NCI-H2227 (cell line): ENCODE results near the gene TTYH2.
A peak's percentile ranks its signal among the peaks of the same experiment; 100 is the strongest.
"Not testable (repeated sequence)": the region's sequence is repeated elsewhere in the genome, so short reads cannot be mapped to it uniquely, and the experiment has no call there.

Experiments
- DNase-seq: peaks from one replicate; lab custom pipeline; 2025; ENCODE audit not compliant: unreplicated experiment; lab: John Stamatoyannopoulos, UW

Gene TTYH2, protein sequence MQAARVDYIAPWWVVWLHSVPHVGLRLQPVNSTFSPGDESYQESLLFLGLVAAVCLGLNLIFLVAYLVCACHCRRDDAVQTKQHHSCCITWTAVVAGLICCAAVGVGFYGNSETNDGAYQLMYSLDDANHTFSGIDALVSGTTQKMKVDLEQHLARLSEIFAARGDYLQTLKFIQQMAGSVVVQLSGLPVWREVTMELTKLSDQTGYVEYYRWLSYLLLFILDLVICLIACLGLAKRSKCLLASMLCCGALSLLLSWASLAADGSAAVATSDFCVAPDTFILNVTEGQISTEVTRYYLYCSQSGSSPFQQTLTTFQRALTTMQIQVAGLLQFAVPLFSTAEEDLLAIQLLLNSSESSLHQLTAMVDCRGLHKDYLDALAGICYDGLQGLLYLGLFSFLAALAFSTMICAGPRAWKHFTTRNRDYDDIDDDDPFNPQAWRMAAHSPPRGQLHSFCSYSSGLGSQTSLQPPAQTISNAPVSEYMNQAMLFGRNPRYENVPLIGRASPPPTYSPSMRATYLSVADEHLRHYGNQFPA

DNA sequence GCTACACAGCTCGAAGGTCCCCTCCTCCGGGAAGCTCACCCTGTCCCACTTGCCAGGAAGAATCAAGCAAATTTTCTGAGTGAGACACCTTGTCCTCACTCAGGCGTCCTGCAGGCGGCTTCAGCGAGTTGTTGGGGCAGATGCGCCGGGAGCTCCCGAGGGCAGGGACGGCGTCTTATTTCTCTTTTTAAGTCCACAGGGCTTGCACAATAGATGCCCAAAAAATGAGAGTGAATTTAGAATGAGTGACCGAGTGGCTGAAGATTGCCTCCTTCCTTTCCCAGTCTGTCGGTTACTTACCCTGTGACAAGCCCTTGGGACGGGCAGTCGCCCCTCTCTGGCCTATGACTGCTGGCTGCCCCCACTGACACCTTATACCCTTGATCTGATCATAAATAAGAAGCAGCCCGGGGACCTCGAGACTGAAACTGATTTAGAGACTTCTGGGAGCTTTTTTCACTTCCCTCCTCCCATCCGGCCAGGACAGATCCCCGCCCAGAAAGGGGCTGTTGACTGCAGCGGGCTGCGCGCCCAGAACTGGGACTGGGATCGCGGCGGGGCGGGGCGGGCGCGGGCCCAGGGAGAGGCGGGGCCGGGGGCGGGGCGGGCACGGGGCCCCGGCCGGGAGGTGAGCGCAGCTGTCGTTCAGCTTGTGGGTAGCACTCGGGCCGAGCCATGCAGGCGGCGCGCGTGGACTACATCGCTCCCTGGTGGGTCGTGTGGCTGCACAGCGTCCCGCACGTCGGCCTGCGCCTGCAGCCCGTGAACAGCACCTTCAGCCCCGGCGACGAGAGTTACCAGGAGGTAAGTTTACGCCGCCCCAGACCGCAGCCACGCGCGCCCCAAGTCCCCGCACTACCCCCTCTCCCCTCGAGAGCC, at the start of gene TTYH2:
TTYH2 (plus strand) TSS at position 659 of the 879 bp plus-strand sequence; CDS start at position 676, 17 bp downstream.
- DNase-seq = peak; percentile 85

DNA sequence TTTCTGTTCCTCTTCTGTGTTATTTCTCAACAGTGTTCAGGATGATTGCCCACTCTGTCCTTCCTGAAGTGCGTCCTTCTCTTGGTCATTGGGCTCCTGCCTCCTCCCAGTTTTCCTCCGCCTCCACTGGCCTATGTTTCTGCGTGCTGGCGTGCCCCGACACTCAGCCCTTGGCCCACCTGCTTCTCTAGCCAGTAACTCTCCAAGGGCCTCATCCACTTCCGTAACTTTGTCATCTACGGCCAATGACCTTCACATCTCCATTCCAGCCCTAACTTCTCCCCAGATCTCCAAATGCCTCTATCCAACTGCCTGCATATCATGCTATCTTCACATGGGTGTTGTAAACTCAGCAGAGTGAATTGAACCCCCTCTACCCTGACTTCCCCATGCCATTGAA, 49.5 kb upstream of the TTYH2 start:
- DNase-seq = no peak

DNA sequence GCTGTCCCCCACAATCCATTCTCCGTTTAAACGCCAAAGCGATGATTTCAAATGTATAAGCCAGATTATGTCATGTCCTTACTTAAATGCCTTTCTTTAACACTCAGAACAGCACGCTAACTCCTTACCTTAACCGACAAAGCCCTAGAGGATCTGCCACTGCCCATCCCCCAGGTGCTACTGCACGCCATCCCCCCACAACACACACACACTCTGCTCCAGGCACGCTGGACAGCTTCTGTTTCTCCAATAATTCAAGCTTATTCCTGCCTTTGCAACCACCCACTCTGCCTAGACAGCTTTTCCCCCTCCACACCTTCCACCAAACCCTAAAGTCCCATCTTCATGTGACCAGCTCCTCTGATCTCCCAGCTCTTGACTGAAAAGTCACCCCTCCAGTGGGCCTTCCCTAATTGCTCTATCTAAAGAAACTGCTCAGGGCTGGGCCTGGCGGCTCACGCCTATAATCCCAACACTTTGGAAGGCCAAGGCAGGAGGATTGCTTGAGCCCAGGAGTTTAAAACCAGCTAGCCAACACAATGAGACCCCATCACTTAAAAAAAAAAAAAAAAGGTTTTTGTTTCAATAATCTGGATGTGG, 48.8 kb upstream of the TTYH2 start:
- no peak for DNase-seq

DNA sequence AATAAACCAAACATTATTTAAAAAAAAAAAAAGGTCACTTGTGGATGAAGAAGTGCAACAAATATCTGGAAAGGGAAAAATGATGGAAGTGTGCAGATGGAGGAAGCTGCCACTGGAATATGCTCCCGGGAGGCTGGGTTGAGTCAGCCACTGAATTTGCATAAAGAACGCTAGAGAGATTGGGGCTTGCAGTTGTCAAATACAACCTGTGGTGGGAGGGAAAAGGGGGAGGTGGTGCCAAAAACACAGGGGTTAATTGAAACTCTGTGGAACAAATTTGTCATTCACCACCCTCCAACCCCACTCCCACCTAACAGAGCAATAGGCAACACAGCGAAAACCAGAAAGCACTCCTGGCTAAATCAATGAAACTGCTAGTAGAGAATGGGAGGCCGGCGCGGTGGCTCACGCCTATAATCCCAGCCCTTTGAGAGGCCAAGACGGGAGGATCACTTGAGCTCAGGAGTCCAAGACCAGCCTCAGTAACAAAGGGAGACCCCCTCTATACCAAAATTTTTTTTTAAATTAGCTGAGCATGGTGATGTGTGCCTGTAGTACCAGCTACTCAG, 47.5 kb upstream of the TTYH2 start:
- no peak for DNase-seq

DNA sequence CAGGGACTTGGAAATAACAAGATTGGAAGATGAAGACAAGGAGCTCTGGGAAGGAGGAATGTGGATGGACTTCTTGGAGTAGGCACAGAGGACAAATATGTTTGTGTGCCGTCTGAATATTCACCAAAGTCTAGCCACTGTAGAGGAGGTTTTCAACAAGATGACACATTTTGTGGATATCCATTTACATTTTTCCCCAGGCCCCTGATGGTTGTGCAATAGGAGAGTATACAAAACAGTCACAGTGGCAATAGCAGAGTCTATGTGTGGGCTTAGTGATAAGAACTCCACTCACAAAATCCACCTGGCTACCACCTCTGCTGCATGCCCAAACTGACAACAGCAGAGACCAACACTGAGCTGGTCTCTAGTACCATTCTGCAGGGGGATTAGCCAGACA, 42.4 kb upstream of the TTYH2 start:
- no peak for DNase-seq

DNA sequence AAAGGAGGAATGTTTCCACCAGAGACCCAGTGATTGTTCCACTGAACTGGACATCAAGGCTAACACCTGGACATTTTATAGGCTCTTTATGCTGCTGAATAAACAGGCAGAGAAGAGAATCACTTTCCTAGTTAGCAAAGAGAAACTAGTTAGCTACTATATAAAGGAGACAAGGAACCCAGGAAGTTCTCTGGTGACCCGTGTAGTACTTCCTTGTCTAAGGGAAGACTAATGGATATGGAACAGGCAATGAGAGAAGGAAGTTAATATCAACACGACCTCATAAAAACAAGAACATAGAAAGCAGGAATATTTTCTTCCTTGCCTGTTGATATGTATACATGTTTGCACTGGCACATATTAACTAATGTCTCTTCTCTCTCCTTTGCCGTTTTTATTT, 40.7 kb upstream of the TTYH2 start:
- DNase-seq = no peak

DNA sequence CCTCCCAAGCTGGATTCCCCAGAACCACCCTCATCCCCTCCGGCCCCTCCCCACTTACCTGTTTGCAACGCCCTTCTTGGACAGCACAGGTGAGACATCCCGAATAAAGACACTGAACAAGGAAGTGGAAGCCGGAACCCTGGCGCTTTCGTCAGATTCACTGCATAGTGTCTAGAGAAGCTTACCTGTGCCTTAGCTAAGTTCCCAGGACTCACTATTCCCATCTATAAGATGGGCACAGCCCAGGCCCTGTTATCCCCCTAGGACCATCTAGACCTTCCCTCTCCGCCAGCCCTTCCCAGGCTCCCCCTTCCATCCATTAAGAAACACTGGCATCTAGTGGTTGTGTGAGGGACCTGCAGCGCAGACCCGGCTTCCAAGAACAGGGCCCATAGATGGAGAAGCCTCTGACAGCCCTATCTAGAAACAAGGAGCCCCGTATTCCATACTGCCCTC, 36.8 kb upstream of the TTYH2 start:
- peak; percentile 89 for DNase-seq

DNA sequence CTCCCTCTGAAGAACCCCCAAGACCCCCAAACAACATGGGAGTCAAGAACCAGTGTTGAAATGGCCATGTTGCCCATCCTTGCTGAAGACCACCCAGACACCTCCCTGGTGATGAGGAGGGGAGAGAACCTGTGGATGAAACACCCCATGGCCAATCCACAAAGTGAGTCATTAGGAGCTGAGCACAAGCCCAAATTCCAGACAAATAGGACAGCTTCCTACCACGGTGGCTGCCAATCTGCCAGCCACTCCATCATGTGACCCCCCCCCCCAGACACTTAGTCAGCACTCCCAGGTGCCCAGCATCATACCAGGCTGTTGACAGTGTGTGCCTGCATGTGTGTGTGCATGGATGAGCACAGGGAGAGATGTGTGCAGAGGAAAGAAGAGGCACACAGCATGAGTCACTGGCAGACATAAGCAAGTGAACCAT, 36.3 kb upstream of the TTYH2 start:
- DNase-seq = no peak

DNA sequence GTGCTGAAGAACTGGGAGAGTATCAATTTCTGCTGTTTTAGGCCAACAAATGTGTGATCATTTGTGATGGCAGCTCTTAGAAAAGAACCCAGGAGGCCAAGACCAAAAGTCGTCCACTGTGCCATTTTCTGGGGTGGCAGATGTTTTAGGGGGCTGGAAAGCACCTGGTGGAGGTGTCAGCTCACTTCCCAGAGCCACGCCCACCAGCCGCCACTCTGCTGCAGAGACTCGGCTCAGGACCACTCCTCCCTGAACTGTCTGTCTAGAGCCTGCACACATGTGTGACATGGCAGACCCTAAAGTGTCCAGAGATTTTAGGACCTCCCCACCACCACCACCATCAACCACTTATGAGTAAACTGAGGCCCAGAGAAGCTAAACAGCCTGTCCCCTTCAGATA, 33.8 kb upstream of the TTYH2 start:
- no peak for DNase-seq

DNA sequence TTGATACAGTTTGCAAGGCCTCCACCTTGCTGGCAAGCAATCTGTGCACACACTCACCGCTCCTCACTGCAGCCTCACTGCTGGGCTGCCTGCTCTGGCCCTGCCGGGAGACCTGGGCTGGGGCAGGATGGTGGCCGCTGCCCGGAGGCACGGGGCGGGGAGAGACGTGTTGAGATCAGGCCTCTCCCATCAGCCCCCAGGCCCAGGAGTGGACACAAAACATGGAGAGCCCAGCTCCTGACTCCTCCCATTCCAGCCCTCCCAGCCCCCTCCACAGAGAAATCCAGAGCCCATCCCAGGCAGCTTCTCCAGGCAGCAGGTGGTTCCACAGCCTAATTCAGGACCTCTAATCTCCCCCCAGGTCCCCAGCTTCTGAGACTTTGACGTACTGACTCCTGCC, 33.0 kb upstream of the TTYH2 start:
- peak; percentile 17 for DNase-seq

DNA sequence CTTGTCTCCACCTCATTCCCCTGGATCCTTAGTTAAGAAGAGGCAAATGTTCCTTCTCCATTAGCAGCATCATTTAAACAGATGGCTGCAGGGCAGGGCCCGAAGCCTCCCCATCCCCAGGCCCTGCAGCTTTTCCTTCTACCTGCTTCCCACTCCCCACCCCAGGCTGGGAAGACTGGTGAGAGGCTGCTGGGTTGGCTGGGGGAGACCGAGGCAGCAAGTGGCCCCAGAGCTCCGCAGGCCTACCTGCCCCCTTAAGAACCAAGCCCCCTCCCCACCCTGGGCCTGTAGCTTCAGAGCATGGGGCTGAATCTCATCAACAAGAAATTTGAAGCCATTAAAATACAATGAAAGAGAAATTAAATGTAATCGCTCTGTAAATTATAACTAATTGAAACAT, 32.0 kb upstream of the TTYH2 start:
- no peak for DNase-seq

DNA sequence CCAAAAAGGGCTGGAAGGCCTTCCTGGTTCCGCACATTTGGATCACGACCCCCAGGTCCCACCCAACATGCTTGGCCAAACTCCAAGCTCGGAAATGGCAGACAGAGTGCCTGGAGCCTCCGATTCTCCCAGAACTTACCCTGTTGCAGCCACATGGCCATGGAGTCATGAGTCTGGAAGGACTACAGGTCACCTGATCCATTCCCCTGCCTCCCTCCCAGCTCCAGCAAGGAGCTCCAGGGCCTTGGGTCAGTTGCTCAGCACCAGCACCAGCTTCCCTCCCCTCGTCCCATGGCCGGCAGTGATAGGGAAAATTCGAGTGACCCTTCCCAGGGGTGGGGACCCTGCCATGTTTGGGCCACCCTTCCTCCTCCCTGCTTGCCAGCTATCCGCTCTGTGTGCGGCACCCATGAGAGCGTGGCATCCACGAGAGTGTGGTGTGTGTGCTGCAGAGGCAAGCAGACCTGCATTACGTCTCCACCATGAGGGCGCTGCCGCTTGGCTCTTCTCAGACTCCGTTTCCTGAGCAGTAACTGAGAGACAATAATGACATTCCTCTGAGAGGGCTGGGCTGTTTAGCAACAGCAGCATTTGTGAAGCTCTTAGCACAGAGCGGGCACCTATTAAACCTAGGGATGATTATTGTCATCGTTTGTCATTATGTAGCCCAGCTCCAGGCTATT, 31.2 kb upstream of the TTYH2 start:
- DNase-seq = peak; percentile 69

DNA sequence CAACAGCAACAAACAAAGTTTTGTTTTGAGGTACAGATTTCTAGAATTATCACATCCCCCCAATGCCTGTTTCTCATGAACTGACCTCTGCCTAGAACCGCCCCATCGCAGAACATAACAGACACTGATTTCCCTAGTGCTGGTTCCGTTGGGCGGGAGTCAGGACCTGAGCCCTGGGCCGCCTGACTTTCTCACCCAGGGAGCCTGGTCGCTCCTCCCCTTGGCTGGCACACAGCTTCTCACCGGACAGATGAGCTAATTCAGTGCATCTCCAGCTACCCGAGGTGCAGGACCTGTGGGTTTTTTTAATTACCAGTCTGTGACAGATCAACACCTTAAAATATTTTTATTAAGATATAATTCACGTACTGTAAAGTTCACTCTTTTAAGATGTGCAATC, 30.0 kb upstream of the TTYH2 start:
- no peak for DNase-seq

DNA sequence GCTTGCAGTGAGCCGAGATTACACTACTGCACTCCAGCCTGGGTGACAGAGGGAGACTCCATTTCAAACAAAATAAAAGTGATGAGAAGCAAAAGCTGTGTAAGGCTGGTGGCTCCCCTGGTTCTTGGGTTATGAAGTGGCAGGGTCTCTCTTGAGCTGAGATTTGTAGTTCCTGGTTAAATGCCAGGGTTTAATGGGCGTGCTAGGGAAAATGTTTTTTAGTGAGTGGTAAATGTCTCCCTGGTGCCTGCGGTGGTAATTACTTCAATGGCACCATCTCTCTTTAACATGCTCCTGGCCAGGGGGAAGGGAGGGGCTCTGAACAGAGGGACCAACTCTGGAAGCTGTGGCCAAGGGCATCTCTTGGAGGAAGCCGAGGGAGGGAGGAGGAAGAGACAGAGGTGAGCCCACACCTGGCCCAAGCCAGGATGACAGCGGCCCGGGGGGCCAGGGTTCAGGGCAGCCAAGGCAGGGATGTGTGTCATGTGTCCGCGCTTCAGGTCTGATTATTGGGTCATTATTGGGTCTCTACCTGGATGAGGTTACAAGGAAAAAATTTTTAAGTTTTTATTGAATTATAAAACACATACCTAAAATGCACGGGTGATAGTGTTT, 27.7 kb upstream of the TTYH2 start:
- peak; percentile 61 for DNase-seq

DNA sequence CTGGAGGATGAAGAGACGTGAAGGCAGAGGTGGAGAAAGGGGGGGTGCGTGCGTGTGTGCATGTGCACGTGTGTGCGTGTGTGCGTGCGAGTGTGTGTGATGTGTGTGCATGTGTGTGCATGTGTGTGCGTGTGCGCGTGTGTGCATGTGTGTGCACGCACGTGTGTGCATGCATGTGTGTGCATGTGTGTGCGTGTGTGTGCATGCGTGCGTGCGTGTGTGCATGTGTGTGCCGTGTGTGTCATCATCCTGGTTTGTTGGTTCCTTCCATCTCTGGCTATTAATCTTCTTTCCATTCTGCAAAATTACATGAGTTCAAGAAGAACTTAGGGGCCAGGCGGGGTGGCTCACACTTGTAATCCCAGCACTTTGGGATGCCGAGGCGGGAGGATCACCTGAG, 26.9 kb upstream of the TTYH2 start:
- no peak for DNase-seq

DNA sequence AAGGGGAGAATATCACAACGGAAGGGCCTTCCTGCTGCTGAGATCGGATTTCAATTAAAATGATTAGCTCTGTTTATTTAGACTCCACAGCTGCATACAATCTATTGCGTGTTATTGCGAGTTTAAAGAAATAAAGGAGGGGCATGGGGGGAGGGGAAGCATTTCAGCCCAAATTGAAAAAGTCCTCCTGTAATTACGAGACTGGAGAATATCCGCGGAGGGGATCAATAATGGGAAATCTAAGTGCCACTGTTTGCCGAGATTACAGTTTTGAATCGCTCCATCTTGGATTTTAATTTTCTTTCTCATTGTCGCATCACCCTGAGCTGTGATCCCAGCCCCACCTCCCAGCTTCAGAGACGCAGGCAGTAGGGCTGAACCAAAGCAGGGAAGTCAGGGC, 25.6 kb upstream of the TTYH2 start:
- DNase-seq = peak; percentile 36

DNA sequence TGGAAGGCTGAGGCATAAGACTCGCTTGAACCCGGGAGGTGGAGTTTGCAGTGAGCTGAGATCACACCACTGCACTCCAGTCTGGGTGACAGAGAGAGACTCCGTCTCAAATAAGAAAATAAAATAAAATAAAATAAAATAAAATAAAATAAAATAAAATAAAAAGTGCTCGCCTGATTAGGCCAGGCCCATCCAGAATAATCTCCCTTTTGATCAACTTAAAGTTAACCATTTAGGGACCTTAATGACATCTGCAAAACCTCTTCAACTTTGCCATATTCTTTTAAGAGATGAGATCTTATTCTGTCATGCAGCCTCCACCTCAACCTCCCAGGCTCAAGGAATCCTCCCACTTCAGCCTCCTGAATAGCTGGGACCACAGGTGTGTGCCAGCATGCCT, 24.7 kb upstream of the TTYH2 start:
- not testable (repeated sequence) for DNase-seq

DNA sequence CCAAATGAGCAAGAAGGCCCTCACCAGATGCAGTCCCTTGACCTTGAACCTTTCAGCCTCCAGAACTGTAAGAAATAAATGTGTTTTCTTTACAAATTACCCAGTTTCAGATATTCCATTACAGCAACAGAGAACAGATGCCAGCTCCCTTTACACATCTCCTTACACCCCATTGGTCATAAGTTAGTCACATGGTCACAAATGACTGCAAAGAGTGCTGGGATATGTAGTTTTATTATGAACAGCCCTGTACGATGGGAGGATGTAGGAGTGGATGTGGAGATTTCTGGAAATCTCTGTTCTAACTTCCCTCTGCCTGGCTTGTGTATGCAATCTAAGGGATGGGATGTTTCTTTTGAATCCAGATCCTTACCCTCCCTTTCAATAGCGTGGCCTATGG, 23.2 kb upstream of the TTYH2 start:
- DNase-seq = peak; percentile 80

DNA sequence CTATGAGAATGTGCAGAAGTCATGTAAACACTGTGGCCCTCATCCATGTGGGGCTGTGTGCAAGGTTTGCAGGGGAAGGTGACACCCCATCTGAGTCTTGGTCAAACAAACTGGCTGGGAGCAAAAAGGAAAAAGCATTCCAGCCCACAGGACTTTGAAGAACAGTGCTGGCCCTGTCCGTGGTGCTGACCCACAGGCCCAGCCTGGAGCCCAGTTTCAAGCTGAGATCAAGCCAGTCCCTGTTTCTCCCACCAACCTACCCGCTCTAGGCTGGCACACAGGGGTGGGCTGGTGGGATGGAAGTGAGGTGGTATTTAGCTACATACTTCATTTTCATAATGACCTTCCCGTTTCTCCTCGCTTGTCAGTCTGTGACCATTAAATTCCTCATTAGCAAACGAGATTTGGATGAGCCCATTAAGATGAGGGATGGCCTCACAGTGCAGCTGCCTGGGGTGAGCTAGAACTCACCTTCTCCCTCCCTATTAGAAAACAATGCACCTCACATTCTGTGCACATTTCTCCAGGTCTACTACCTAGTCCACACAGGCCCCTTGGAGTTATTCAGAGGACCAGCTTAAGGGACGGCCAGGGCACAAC, 22.5 kb upstream of the TTYH2 start:
- no peak for DNase-seq
